HG02623 (cell line): ENCODE results near the gene NAAA.
"Not testable (repeated sequence)": the region's sequence is repeated elsewhere in the genome, so short reads cannot be mapped to it uniquely, and the experiment has no call there.

Experiments used
- ATAC-seq: cut with Tn5 transposase; IDR thresholded peaks from one replicate; pipeline ENCODE4 v1.9.1; 2021; ENCODE audit warnings: moderate library complexity; ENCODE audit not compliant: unreplicated experiment

NAAA gene

DNA sequence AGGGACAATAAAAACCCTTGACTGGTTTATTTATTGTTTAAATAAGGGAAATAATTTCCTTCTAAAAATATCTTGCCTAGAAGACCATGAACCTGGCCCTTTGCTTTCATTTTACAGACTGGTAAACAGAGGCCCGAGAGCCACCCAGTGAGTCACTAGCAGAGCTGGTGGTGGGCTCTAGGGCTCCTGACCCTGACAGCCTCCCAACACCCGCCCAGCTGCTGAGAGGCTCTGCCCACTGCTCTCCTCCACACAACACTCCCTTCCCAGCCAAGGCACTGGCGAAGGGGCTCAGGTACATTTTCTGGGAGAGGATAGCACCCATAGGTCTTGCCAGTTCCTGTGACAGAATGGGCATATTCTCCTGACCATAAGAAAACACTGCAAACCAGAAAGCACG lies 20.5 kb downstream of the NAAA start:
- ATAC-seq, result no peak

DNA sequence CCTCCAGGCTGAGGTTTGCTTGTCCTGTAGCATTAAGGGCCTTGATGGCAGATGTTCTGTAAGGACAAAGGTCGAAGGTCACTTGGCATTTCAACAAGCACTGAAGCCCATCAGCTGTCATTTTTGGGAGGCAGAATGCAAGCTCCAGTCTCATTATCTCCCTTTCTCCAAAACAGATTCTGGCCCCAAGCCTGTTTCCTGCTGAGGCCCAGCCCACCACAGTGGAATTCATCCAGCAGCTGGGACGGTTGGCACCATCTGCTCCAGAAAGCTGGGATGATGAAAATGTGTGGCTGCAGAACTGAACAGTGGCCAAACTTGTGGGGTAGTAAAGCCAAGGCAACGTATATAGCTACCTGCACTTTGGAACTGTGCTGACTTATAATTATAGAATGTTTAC lies 20.9 kb downstream of the NAAA start:
- no peak for ATAC-seq

DNA sequence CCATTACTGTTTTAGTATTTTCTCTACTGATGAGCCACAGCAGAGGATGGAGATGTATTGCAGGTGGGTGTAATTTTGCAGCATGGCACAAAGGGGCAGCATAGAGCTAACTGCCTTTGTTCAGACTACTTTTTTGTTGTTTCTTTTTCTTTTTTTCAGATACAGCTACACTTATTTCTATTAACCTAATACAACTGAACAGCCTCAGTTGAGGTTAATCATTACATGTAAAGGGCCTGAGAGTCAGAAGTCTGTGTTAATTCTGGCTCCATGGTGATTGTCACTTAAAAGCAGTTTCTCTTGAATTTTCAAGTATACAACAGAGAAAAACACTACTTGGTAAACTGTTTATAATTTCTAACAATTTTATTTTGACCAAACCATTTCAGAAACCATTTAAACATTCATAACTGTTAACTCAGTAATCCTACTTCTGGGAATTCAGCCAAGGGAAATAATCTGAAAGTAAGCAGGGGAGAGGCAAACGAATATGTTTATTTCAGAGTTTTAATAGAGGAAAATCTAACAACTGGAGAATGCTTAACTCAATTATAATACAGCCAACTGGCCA lies 24.6 kb downstream of the NAAA start:
- peak; percentile 75 for ATAC-seq

DNA sequence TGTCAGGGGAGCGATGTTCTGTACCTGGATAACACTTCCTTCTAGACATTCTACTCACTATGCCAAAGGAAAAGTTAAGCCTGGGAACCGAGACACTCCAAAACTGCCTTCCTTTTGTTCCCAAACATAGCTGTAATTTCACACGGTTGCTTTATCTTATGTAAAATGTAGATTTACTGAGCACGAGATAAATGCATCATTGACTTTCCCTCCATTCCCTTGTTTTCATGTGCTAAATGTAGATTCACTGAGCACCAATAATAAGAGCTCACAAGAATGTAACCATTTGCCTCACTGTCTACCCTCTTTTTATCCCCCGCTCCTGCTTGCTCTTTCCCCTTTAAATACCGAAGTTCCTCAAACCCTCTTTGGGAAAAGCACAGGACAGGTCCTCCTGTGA lies 27.8 kb downstream of the NAAA start:
- ATAC-seq, result no peak

DNA sequence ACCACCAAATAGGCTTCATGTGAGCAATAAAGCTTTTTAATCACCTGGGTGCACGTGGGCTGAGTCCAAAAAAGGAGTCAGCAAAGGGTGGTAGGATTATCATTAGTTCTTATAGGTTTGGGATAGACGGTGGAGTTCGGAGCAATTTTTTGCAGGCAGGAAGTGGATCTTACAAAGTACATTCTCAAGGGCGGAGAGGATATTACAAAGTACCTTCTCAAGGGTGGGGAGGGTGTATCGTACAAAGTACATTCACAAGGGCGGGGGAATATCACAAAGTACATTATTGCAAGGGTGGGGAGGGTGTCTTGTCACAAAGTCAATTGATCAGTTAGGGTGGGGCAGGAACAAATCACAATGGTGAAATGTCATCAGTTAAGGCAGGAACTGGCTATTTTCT lies 30.0 kb downstream of the NAAA start:
- not testable (repeated sequence) for ATAC-seq

DNA sequence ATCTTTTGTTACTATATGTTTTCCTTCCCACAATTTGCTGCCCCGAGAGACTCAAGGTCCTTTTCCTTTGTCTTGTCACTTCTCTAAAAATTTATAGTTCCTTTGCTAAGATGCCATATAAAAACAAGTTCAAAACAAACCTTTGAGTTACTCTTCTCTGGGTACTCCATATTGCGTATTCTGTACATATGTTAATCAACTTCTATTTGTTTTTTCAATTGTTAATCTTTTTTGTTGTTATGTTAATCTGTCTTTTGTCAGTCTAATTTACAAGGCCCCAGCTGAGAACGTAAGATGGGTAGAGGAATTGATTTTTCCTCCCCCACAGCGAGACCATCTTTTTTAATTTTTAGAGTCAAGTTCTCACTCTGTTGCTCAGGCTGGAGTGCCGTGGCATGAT lies 31.4 kb downstream of the NAAA start:
- ATAC-seq, result no peak

DNA sequence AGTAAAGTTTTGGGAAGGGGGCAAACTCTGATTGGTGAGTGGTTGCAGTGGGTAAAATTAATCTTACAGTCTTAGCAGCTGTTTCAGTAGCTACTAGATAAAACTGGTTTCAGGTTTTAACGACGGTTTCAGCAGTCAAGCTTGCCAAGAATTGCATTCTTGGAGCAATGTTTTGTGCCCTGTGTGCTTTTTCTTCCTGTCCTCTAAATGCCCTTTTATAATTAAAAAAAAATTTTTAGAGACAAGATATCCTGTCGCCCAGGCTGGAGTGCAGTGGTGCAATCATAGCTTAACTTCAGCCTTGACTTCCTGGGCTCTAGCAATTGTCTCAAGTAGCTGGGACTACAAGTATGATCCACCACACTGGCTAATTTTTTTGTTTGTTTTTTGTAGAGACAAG lies 32.3 kb downstream of the NAAA start:
- ATAC-seq, result no peak

DNA sequence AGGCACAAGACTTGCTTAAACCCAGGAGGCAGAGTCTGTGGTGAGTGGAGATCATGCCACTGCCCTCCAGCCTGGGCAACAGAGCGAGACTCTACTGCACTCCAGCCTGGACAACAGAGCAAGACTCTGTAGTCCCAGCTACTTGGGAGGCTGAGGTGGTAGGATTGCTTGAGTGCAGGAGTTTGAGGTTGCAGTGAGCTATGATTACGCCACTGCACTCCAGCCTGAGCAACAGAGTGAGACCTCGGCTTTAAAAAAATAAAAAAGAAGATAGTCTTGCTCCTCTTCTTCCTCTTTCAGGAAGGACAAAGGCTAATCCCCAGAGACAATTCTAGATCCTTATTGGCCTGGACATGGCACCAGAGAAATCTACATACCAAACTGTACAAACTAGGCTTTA lies 32.8 kb downstream of the NAAA start:
- ATAC-seq, result no peak

DNA sequence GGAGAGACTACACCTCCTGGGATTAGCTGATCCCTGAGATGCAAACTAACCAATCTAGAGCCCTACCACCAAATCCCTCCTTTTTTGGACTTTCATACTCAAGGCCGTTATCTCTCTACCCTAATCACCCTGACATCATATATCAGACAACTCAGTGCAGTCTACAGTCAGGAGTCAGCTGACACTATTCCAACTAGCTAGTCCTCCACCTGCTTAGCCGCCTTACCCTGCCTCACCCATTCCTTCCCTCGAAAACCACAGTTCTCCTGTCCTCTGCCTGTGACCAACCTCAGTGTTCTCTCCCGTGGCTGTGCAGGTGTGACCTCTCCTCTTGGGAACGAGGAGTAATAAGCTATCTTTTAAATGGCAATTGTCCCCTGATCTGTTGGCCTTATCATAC lies 36.7 kb downstream of the NAAA start:
- ATAC-seq, result no peak

DNA sequence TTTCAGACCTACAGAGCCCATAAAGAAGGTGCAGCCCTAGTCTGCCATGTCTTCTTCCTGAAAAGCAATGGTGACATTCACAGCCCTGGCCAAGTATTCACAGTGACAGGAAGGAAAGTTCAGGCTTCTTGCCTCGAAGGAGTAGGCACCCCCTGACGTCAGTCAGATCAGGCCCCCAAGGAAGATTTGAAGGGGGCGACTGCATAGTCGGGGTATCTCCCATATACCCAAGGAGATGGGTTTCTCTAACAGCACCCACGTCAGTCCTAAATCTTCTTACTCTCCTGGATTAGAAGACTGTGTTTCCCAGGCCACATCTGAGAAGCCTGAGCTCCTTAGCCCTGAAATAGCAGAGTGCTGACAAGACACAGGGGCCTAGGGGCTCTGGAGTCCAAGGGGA lies 38.5 kb downstream of the NAAA start, which contains the start of gene PPEF2:
TSS of gene PPEF2 (minus strand) at position 101 of the 400 bp plus-strand sequence. CDS start 6,127 bp downstream, outside the sequence.
- ATAC-seq, result no peak

DNA sequence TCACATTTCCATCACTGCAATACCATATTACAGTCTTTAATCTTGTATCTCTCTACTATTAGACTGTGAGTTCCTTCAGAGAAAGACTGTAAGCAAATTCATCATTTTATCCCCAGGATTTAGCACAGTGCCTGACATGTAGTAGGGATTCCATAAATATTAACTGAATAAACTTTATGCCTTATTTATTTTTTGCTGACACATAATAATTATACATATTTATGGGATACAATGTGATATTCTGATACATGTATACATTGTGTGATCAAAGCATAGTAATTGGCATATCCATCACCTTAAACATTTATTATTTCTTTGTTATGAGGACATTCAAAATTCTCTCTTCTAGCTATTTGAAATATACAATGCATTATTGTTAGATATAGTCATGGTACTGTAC lies 42.3 kb downstream of the NAAA start:
- no peak for ATAC-seq

DNA sequence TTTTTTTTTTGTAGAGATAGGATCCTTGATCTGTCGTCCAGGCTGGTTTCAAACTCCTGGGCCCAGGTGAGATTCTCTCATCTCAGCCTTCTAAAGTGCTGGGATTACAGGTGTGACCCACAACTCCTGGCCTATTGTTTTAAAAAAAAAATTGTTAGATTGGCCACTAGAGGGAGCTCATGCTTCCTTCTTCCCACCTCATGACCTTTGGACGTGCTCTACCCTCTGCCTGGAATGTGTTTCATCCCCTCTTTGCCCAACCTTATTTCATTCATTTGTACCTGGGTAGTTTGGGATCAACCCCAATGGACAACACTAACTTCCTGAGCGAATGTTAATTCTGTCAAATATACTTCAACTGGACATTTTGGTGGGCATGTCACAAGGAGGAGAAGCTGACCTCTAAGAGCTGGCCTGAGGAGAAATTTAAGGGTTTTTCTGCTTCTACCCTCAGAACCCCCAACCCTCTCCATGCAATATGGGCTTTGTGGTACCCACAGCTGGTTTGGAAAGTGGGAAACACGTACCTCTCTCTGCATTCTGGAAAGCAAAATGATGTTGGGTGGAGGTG lies 45.0 kb downstream of the NAAA start:
- no peak for ATAC-seq

DNA sequence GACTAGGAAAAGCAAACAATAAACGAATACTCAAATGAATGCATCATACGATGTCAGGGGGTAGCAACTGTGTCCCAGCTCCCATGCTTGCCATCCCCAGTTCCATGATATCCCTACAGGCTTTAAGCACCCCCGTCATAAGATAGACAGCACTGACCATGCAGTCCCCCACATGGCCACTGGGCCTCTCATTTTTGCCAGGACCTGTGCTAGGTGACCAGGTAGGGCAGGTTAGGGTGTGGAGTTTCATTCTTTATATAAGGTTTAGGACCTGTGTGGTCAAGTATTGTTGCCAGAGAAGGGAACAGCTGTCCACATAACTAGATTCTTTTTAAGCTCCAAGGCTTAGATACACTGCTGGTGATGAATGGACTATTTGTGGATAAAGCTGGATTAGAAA lies 48.3 kb downstream of the NAAA start:
- ATAC-seq, result no peak

DNA sequence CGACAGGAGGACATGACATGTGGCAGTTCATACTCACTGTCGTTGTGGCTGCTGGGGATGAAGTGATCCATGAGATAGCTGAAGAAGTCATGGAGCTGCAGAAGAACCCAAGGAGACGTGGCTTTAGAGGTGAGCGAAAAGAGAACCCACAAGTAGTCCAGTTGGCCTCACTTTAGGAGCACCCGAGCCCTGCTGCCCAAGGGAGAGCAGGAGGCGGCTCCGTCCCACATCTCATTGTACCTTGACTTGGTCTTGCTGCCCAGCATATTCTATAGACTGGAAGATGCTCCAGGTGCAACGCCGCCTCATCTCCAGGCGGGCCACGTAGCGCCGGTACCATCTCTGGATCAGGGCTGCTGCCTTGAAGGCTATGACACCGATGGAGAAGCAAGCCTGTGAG lies 49.2 kb downstream of the NAAA start:
- no peak for ATAC-seq

DNA sequence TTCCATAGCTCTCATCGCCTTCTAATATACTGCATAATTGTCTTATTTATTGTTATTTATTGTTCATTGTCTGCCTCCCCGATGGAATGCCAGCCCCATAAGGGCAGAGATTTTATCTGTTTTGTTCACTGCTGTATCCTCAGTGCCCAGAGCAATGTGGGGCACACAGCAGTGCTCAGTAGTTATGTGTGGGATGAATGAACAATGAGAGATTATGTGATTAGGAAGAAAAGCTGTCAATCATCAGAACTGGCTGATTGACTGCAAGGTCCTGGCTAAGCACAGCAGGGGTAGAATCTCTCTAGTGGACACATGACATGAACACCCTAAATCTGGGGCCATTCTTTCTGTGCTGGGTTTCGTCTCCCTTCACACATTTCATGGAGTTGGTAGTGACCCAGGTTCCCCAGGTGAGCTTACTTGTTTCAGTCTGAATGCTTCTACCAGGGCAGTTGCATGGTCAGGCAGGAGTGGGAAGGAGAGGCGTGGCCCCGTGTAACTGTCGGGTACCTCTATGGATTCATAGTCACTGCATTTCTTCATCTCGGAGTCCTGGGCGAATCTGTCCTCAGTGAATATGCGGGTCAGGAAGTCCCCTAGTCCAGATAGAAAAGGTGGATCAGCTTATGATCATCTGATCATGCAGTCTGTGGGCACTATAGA lies 51.1 kb downstream of the NAAA start:
- no peak for ATAC-seq

DNA sequence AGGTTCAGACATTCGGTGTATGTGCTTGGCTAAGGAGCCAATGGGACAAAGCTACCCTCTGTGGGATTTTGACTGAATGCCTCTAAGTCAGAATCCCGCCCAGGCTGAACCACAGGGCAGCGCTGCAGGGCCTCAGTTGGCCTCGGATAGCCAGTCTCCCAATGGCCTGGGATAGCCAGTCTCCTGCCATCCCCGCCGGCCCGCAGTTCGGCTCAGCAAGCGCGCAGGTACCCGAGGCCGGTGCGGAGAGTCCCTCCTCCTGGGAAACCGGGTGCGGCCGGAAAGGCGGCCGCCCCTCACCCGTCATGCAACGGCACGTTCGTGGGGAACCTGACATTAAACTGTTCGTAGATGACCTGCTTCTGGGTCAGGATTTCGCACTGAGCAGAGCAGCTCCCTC lies 54.7 kb downstream of the NAAA start:
- ATAC-seq, result no peak

DNA sequence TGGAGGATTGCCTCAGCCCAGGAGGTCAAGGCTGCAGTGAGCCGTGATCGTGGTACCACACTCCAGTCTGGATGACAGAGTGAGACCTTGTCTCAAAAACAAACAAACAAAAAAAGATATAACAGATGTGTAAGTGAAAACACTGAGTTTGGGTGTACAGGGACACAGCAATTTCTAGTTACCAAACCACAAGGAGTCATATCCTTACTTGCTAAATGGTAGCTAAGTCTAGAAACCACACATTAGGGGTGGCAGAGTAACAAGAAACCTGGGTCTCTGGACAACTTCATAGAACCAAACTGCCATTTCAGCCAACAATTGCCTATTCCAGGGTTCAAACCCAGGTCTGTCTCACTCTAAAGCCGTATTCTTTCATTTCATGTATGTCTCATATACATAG lies 59.3 kb downstream of the NAAA start:
- no peak for ATAC-seq

DNA sequence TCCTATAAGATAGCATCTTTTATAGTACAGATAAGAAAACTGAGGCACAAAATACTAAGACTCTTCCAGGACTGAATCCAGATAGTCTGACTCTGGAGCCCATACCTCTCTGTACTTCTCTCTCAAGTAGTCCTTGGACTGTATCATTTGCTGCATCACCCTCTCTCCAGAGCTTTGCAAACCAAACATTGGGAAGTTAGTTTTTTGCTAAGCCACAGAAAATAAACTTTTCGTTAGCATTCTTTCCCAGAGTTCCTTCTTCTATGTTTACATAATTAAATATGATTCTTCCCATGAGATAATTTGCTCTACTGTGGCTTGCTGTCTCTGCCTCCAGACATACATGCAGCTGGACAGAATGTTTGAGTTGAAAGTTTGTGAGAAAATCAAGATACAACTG lies 60.5 kb downstream of the NAAA start:
- ATAC-seq, result no peak

DNA sequence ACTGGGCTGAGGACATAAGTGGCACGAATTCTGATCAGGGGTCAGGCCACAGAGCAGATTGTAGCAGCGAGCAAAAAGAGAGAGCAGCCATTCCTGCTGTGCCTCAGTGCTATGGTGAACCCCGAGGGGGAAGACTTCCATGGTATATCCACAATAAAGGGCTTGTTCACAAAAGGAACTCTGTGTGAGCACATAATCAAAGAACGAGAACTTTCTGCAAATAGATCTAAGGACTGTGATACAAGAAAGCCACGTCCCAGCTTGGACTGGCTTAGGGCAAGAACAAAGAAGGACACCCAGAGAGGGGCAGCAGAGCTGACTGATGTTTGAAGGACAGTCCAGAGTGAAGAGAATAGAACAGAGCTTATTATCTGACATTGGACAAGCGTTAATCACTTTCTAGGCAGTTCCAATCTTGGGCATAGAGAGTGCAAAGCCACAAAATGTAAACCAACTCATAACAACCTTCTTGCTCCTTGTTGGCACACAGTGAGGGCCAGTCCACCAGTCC lies 62.5 kb downstream of the NAAA start:
- no peak for ATAC-seq

DNA sequence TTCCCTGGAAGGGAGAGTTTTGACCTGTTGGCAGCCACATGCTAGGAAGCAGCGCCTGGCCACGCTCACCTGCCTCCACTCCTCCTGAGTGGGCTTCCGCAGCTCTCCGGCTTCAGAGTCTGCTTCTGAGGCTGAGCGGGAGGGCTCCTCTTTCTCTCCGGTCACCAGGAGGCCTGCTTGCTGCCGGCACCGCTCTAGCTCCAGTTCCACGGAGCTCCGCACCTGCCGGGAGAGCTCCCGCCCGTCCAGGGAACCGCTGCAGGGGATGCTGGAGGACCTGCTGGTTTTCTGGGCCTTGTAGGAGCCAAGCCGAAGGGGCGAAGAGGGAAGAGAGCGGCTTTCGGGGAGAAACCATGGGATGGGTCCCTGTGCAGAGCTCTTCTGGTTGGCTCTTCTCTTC lies 64.6 kb downstream of the NAAA start:
- ATAC-seq, result no peak

DNA sequence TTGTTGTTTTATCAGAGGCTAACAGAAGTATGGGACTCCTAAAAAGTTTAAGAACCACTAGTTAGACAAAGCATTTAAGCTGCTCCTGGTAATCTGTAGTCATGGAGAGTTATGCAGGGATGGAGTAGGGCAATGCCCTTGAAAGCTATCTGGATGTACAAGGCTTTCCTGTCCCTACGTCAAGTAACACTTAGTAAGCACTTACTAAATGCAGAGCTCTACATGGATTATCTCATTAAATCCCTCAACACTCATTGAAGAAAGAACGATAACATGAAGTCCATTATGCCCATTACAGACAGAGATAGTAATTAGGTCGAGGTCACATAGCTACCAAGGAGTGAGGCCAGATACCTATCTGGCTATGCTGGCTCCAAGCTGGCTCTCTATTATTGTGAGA lies 71.7 kb downstream of the NAAA start:
- ATAC-seq, result no peak

DNA sequence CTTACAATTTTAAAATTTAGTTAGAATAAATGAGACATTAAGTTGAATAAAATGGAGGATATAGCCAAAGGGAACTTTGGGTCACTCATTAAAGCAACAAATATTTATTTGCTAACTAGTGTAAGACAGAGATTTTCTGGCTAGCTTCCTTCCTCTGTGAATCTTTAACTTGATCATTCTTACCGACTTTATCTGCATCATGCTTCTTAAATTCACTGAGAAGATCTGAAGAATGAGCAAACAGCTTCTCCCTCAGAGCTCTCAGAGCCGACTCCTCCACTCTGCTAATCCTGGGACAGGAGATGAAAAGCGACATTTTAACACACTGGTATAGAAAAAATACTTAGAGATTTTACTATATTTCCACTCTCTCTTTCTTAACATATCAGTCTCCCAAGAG lies 73.7 kb downstream of the NAAA start:
- no peak for ATAC-seq
